Ovary (tissue), 3 donors: Measurements from ENCODE around the gene ST14.

Source experiments
- EP300 ChIP-seq: sonication (generic); formaldehyde crosslinking; IDR thresholded peaks from one replicate; pipeline ENCODE4 v1.6.1; 2017; ENCODE audit warnings: antibody characterized with exemption
- POLR2A ChIP-seq: fragments of 450-650 bp; IDR thresholded peaks from one replicate; pipeline ENCODE4 v1.6.1; 2017; ENCODE audit warnings: antibody characterized with exemption, mild to moderate bottlenecking, moderate library complexity
- TF ChIP-seq, protein P1 (sequence below), 3 donors: fragments of 450-650 bp in 2 of 3; fragments of 200-600 bp in 1 of 3; IDR thresholded peaks; one replicate each; pipeline versions ENCODE4 v1.5.1 to v1.8.0; 2016 to 2022; ENCODE audit warnings: antibody characterized with exemption in 3 of 3, mild to moderate bottlenecking in 1 of 3
- donor health status: DM: no; HTN: no; CAD: no.

DNA sequence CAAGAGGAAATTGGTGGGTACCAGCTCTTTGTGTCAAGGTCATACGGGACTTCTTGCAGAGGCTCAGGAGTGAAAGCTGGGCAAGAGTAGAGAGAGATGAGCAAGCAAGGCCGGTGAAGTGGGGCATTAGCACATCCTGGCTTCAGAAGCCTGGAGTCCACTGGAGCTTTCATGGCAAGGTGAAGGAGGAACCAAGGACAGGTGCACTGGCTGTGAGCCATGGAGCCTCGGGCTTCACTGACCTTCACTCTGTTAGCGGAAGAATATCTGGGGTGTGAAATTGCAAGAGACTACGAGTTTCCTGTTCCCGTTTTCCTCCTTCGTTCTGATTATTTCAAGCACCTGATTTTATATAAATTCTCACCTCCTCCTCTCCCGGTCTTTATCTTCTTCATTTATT, 25.9 kb upstream of the ST14 start:
- TF ChIP-seq, protein P1, sequence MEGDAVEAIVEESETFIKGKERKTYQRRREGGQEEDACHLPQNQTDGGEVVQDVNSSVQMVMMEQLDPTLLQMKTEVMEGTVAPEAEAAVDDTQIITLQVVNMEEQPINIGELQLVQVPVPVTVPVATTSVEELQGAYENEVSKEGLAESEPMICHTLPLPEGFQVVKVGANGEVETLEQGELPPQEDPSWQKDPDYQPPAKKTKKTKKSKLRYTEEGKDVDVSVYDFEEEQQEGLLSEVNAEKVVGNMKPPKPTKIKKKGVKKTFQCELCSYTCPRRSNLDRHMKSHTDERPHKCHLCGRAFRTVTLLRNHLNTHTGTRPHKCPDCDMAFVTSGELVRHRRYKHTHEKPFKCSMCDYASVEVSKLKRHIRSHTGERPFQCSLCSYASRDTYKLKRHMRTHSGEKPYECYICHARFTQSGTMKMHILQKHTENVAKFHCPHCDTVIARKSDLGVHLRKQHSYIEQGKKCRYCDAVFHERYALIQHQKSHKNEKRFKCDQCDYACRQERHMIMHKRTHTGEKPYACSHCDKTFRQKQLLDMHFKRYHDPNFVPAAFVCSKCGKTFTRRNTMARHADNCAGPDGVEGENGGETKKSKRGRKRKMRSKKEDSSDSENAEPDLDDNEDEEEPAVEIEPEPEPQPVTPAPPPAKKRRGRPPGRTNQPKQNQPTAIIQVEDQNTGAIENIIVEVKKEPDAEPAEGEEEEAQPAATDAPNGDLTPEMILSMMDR (IDR thresholded peaks at IDR 0.05): no peak
- TF ChIP-seq POLR2A: no peak
- no peak for TF ChIP-seq EP300
